Measurements from ENCODE around the gene PTPRR. TPM values are rescaled to one million over a fixed set of nuclear protein-coding genes. Genes with fewer than 3 reads are reported as not detected.

PTPRR gene
- total RNA-seq, 4 donors from 2014 or later: 1.3 to 1.5 TPM; not detected in 2

DNA sequence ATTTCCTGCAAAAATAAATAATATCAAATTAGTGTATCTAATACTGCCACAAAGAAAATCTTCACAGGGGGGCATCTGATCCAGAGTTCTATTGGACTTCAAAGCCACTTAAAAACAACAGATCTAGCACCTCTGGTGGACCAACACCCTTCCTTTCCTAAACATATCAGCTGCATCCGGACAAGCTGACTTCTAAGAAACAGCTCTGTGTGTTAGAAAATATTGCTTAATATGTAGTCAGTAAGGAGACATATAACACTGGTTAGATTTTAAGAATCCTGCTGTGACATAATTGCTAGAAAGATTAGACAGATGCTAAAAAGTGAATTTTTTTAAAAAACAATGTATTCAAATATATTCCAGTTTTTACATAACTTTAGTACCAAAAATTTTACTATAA is 222.2 kb downstream of the PTPRR start:
- TF ChIP-seq, protein P1, sequence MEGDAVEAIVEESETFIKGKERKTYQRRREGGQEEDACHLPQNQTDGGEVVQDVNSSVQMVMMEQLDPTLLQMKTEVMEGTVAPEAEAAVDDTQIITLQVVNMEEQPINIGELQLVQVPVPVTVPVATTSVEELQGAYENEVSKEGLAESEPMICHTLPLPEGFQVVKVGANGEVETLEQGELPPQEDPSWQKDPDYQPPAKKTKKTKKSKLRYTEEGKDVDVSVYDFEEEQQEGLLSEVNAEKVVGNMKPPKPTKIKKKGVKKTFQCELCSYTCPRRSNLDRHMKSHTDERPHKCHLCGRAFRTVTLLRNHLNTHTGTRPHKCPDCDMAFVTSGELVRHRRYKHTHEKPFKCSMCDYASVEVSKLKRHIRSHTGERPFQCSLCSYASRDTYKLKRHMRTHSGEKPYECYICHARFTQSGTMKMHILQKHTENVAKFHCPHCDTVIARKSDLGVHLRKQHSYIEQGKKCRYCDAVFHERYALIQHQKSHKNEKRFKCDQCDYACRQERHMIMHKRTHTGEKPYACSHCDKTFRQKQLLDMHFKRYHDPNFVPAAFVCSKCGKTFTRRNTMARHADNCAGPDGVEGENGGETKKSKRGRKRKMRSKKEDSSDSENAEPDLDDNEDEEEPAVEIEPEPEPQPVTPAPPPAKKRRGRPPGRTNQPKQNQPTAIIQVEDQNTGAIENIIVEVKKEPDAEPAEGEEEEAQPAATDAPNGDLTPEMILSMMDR (IDR thresholded peaks at IDR 0.05; ENCODE audit: low read depth): no peak

- TF ChIP-seq, protein P1 (IDR thresholded peaks at IDR 0.05; ENCODE audit: low read depth): no peak
Observed at GRCh38 chr12:70695361-70696023, 225.0 kb downstream of the PTPRR start.

GRCh38 chr12:70692681-70693288 is 227.8 kb downstream of the PTPRR start:
- TF ChIP-seq, protein P1 (IDR thresholded peaks at IDR 0.05; ENCODE audit: low read depth): no peak

GRCh38 chr12:70691018-70691672 is 229.4 kb downstream of the PTPRR start:
- TF ChIP-seq, protein P1 (IDR thresholded peaks at IDR 0.05; ENCODE audit: low read depth): no peak

- TF ChIP-seq, protein P1 (IDR thresholded peaks at IDR 0.05; ENCODE audit: low read depth): no peak
Observed at GRCh38 chr12:70686907-70687306, 233.6 kb downstream of the PTPRR start.

DNA sequence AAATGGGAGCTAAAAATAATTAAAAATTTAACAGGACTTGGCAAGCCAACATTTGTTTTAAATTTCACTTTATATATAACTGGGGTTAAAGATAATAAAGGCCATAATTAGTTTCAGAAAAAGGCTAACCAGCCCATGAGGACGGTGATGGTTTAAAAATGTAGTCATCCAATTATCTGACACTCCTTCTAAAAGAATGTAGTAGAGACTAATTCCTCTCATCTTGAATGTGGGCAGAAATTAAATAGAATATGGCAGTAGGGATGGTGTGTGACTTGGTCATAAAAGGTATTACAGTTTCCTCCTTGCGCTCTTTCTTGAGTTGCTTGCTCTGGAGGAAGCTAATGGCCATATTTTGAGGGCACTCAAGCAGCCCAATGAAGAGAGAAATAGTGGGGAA is 234.2 kb downstream of the PTPRR start:
- TF ChIP-seq, protein P1 (IDR thresholded peaks at IDR 0.05; ENCODE audit: low read depth): no peak

DNA sequence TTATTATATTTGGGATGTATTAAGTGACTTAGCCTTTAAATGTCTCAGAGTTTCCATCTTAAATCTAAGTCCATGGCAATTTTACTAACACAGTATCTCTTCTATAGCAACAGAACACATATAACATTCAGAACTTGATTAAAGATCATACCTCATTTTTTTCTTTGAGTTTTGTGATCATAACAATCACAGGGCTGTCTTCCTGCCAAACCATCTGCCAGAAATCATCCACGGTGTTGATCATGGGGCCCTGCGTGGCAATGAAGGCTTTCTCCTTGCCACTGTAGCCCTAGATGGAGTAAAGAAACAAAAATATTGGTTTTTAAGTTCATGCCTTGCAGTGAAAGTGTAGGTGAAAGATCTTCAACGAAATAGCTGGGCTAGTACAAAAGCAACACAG is 236.6 kb downstream of the PTPRR start:
- TF ChIP-seq, protein P1 (IDR thresholded peaks at IDR 0.05; ENCODE audit: low read depth): no peak
